D341Med (cell line): ENCODE measurements around the gene JSRP1.
A peak's percentile ranks its signal among the peaks of the same experiment; 100 is the strongest.

Experiments
- DNase-seq: peaks from one replicate; pipeline ENCODE4 v3.0.0; 2012; ENCODE audit warnings: low spot score

JSRP1 gene

GRCh38 chr19:2266183-2266993, 10.2 kb upstream of the JSRP1 start:
- no peak for DNase-seq

- DNase-seq = no peak
Observed at GRCh38 chr19:2261438-2262172, 5.4 kb upstream of the JSRP1 start.

- DNase-seq = no peak
Observed at GRCh38 chr19:2260341-2260805, 4.2 kb upstream of the JSRP1 start.

- DNase-seq = no peak
Observed at GRCh38 chr19:2259336-2259735, 3.1 kb upstream of the JSRP1 start.

GRCh38 chr19:2255112-2255845, 938 bp downstream of the JSRP1 start:
- DNase-seq = no peak

- no peak for DNase-seq
Observed at GRCh38 chr19:2254064-2254872, 1.9 kb downstream of the JSRP1 start.

- DNase-seq = peak; percentile 39
Observed at GRCh38 chr19:2253106-2254063, 2.8 kb downstream of the JSRP1 start.

- no peak for DNase-seq
Observed at GRCh38 chr19:2252797-2253105, 3.5 kb downstream of the JSRP1 start.

GRCh38 chr19:2252055-2252796, 4.0 kb downstream of the JSRP1 start:
- peak; percentile 48 for DNase-seq

- peak; percentile 50 for DNase-seq
Observed at GRCh38 chr19:2251106-2252054, 4.8 kb downstream of the JSRP1 start.

GRCh38 chr19:2250766-2251105, 5.5 kb downstream of the JSRP1 start:
- DNase-seq = peak; percentile 50

- DNase-seq = peak; percentile 36
Observed at GRCh38 chr19:2249880-2250765, 6.1 kb downstream of the JSRP1 start.

GRCh38 chr19:2249010-2249866, 7.0 kb downstream of the JSRP1 start, which contains the start of gene AMH:
TSS of gene AMH (plus strand) at chr19:2249323. CDS start at chr19:2249333, 10 bp downstream.
- no peak for DNase-seq

GRCh38 chr19:2248136-2249009, 7.8 kb downstream of the JSRP1 start:
- DNase-seq = no peak

GRCh38 chr19:2247433-2248101, 8.7 kb downstream of the JSRP1 start:
- no peak for DNase-seq
